OCI-LY3 (cell line): ENCODE data around the gene POTEI.
"Not testable (repeated sequence)": the region's sequence is repeated elsewhere in the genome, so short reads cannot be mapped to it uniquely, and the experiment has no call there.

Source experiments
- H2AFZ ChIP-seq: fragments of 200-600, 300-600 bp; shearing (Covaris generic); 2 replicates; pipeline ENCODE4 v1.6.0; 2014; ENCODE audit warnings: antibody characterized with exemption, low read depth, low read length
- H3K27ac ChIP-seq: fragments of 200-600, 300-600 bp; sonication (generic); 2 replicates; pipeline ENCODE4 v1.5.1; 2014; ENCODE audit warnings: mild to moderate bottlenecking, low read length, moderate library complexity, mixed read lengths
- H3K27me3 ChIP-seq: fragments of 200-600, 300-600 bp; sonication (generic); 2 replicates; pipeline ENCODE4 v1.6.1; 2014; ENCODE audit warnings: low read depth, low read length, mixed read lengths
- H3K36me3 ChIP-seq: fragments of 200-600, 300-600 bp; sonication (generic); replicated peaks from 2 replicates; pipeline ENCODE3; 2014; ENCODE audit warnings: low read depth, low read length, mixed read lengths
- H3K4me1 ChIP-seq: fragments of 300-600, 200-600 bp; sonication (generic); 2 replicates; pipeline ENCODE4 v1.6.1; 2014; ENCODE audit warnings: low read length, mixed read lengths
- H3K4me2 ChIP-seq: fragments of 200-600, 300-600 bp; sonication (generic); 2 replicates; pipeline ENCODE4 v1.6.1; 2014; ENCODE audit warnings: low read length, mixed read lengths
- H3K4me3 ChIP-seq: fragments of 300-600, 200-600 bp; sonication (generic); 2 replicates; pipeline ENCODE4 v1.5.1; 2014; ENCODE audit warnings: antibody characterized with exemption, mild to moderate bottlenecking, low read length, moderate library complexity
- H3K79me2 ChIP-seq: fragments of 300-600, 200-600 bp; shearing (Covaris generic); 2 replicates; pipeline ENCODE4 v1.6.1; 2014; ENCODE audit warnings: mild to moderate bottlenecking, low read length, mixed read lengths
- H3K9ac ChIP-seq: fragments of 300-600, 200-600 bp; shearing (Covaris generic); 2 replicates; pipeline ENCODE4 v1.6.0; 2014; ENCODE audit warnings: mild to moderate bottlenecking, low read length, moderate library complexity
- H3K9me3 ChIP-seq: fragments of 200-600, 300-600 bp; shearing (Covaris generic); 2 replicates; pipeline ENCODE4 v1.6.1; 2014; ENCODE audit warnings: low read length, mixed read lengths; ENCODE audit not compliant: insufficient read depth
- H4K20me1 ChIP-seq: fragments of 200-600, 300-600 bp; sonication (generic); 2 replicates; pipeline ENCODE4 v1.6.1; 2016; ENCODE audit warnings: low read length, mixed read lengths; ENCODE audit not compliant: insufficient read depth

Gene POTEI

DNA sequence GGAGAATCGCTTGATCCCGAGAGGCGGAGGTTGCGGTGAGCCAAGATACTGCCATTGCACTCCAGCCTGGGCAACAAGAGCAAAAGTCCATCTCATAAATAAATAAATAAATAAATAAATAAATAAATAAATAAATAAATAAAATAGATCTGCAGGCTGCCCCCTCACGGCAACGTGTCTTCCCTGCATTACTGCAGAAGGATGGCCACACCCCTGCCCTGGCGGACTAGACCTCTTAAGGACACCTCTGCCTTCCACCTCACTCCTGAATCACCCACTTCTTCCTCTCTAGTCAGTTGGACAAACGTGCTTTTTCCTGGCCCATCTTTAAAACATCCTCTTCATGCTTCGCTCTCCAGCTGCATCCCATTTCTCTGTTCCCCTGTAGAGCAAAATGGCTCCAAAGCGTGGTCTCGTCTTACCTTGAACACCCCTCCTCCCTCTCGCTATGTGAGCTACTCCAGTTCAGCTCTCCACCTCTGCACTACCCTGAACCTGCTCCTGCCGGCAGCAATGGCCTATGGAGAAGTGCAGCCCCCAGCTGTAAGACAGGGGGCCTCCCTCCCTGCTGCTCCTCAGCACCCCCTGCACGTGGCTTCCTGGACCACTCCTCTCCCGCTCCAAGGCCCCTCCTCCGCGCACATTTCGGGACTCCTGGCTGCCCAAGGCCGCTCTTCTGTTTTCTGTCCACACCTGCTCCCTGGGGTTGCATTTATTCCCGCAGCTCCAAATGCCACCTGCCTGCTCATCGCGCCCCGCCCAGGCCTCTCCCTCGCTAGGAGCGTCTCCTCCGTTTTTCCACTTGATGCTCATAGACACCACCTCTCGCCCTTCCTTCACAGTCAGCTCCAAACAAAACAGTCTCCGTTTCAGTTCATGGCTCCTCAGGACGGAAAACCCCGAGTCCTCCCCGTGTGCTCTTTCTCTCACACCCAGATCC is 1.9 kb upstream of the POTEI start:
- not testable (repeated sequence) for H2AFZ ChIP-seq, H4K20me1 ChIP-seq, H3K79me2 ChIP-seq, H3K9me3 ChIP-seq, H3K9ac ChIP-seq, H3K27ac ChIP-seq, H3K4me1 ChIP-seq, H3K36me3 ChIP-seq, H3K27me3 ChIP-seq, H3K4me2 ChIP-seq, H3K4me3 ChIP-seq

DNA sequence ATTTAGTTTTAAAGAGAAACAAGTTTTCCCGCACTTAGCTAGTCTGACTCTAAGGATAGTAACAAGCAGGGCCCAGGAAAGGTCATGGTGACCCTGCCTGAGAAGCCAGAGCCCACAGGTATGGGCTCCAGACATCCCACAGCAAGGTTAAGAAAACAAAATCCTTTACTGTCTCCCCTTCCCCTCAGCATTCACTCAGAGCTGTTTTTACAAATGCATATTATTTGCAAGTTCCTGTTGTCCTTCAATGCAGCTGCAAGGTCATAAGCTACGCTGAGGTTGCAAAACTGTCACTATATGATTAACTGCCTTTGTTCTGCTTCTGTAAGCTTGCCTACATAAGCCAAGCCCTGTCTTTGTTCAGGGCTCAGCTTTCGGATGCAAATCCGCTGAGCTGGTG is 18.1 kb downstream of the POTEI start:
- not testable (repeated sequence) for H3K79me2 ChIP-seq, H3K9ac ChIP-seq, H3K27ac ChIP-seq, H3K4me3 ChIP-seq, H3K4me1 ChIP-seq, H2AFZ ChIP-seq, H4K20me1 ChIP-seq, H3K27me3 ChIP-seq, H3K36me3 ChIP-seq, H3K4me2 ChIP-seq, H3K9me3 ChIP-seq

GRCh38 chr2:130455413-130455812 is 53.7 kb downstream of the POTEI start:
- H3K79me2 ChIP-seq, H2AFZ ChIP-seq, H3K36me3 ChIP-seq, H4K20me1 ChIP-seq, H3K27me3 ChIP-seq, H3K9me3 ChIP-seq, H3K4me2 ChIP-seq, H3K4me3 ChIP-seq, H3K4me1 ChIP-seq, H3K9ac ChIP-seq, H3K27ac ChIP-seq: not testable (repeated sequence)

- H3K27ac ChIP-seq, H3K9ac ChIP-seq, H2AFZ ChIP-seq, H3K9me3 ChIP-seq, H3K4me3 ChIP-seq, H3K4me2 ChIP-seq, H3K79me2 ChIP-seq, H3K4me1 ChIP-seq, H3K27me3 ChIP-seq, H3K36me3 ChIP-seq, H4K20me1 ChIP-seq: not testable (repeated sequence)
These were observed 54.4 kb downstream of the POTEI start for GRCh38 chr2:130454712-130455083.

DNA sequence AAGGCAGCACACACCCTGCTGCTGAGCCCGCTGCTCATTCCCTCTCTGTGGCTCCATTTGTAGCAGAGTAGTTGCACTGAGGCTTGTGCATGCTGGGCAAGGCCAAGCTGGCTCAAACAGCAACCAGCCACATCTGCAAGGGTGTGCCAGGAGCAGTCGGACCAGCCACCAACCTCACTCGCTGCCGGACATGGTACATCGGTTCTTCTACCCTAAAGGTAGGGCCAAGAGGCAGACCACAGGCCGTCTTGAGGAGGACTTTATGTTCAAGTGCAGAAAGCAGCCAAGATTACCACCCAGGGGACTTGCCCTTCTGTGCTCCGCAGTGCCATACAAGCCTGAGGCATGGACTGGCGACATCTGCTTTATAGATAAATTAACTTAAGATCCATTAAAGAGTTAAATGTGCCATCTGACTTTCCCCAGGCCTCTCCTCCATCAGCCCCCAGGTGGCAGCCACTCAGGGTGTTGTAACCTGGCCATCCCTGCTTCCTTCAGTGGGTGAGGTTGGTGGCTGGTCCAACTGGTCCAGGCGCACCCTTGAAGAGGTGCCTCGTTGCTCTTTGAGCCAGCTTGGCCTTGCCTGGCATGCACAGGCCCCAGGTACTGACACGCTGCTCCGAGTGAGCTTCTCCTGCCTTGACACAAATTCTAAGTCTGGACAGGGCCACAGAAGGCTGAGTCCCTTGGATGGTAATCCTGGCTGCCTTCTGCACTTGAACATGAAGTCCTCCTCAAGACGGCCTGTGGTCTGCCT is 55.0 kb downstream of the POTEI start:
- not testable (repeated sequence) for H3K79me2 ChIP-seq, H2AFZ ChIP-seq, H3K9ac ChIP-seq, H3K9me3 ChIP-seq, H3K4me2 ChIP-seq, H3K27me3 ChIP-seq, H3K4me3 ChIP-seq, H3K4me1 ChIP-seq, H3K36me3 ChIP-seq, H3K27ac ChIP-seq, H4K20me1 ChIP-seq

GRCh38 chr2:130452897-130453296 is 56.2 kb downstream of the POTEI start:
- not testable (repeated sequence) for H3K27me3 ChIP-seq, H3K9ac ChIP-seq, H3K36me3 ChIP-seq, H3K27ac ChIP-seq, H3K9me3 ChIP-seq, H3K4me2 ChIP-seq, H2AFZ ChIP-seq, H4K20me1 ChIP-seq, H3K4me1 ChIP-seq, H3K79me2 ChIP-seq, H3K4me3 ChIP-seq

- not testable (repeated sequence) for H3K9ac ChIP-seq, H2AFZ ChIP-seq, H3K27ac ChIP-seq, H3K27me3 ChIP-seq, H3K36me3 ChIP-seq, H4K20me1 ChIP-seq, H3K79me2 ChIP-seq, H3K4me2 ChIP-seq, H3K9me3 ChIP-seq, H3K4me3 ChIP-seq, H3K4me1 ChIP-seq
These were observed 57.3 kb downstream of the POTEI start for GRCh38 chr2:130451823-130452222.

DNA sequence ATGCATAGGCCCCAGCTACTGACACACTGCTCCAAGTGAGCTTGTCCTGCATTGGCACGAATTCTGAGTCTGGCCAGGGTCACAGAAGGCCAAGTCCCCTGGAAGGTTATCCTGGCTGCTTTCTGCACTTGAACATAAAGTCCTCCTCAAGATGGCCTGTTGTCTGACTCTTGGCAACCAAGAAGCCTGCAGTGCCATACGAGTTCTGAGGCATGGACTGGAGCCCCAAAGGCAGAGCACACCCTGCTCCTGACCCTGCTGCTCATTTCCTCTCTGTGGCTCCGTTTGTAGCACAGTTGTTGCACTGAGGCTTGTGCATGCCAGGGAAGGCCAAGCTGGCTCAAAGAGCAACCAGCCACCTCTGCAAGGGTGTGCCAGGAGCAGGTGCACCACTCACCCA is 57.9 kb downstream of the POTEI start:
- not testable (repeated sequence) for H3K27me3 ChIP-seq, H3K9ac ChIP-seq, H2AFZ ChIP-seq, H3K4me2 ChIP-seq, H3K4me3 ChIP-seq, H3K79me2 ChIP-seq, H3K9me3 ChIP-seq, H3K4me1 ChIP-seq, H3K36me3 ChIP-seq, H4K20me1 ChIP-seq, H3K27ac ChIP-seq

- not testable (repeated sequence) for H3K9ac ChIP-seq, H2AFZ ChIP-seq, H3K27ac ChIP-seq, H3K27me3 ChIP-seq, H3K4me2 ChIP-seq, H4K20me1 ChIP-seq, H3K79me2 ChIP-seq, H3K9me3 ChIP-seq, H3K4me3 ChIP-seq, H3K36me3 ChIP-seq, H3K4me1 ChIP-seq
These were observed 58.8 kb downstream of the POTEI start for GRCh38 chr2:130450366-130450765.
